GM08714 (cell line): ENCODE results near the gene PDK2.
"Not testable (repeated sequence)": the region's sequence is repeated elsewhere in the genome, so short reads cannot be mapped to it uniquely, and the experiment has no call there.

Source experiments
- H3K4me3 ChIP-seq: fragments of 200-500 bp; sonication (Bioruptor generic); 2 replicates; pipeline ENCODE4 v1.5.1; 2014; ENCODE audit warnings: mild to moderate bottlenecking, low read length, inconsistent platforms
- ZNF274 ChIP-seq: IDR thresholded peaks from 2 replicates; pipeline ENCODE4 v1.6.1; 2012; ENCODE audit warnings: mild to moderate bottlenecking, low read depth, low read length

PDK2 gene

DNA sequence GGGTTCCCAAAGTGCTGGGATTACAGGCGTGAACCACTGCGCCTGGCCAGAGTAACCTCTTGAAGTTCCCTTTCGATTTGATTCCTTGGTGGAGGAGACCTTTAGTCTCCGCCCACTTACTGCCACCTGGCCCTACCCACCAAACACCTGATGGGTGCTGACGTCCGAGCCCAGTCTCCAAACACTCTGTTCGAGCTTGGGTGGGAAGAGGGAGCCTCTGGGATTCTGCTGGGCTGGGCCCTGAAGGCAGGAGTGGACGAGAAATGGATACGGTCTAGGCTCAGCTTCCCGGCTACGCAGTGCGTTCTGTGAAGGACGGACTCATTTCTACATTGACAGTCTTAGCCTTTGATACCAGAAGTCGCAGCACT, 40.1 kb upstream of the PDK2 start:
- H3K4me3 ChIP-seq = peak overlapping the region; percentile 73
- no peak for TF ChIP-seq ZNF274

- peak within 1 kb of the TSS; percentile 73 for H3K4me3 ChIP-seq
- no peak for TF ChIP-seq ZNF274
These were observed 39.5 kb upstream of the PDK2 start, which contains the start of gene ITGA3 for GRCh38 chr17:50055426-50056216. Gene ITGA3 (plus strand): TSS chr17:50056110. CDS start chr17:50056440, 330 bp downstream.

DNA sequence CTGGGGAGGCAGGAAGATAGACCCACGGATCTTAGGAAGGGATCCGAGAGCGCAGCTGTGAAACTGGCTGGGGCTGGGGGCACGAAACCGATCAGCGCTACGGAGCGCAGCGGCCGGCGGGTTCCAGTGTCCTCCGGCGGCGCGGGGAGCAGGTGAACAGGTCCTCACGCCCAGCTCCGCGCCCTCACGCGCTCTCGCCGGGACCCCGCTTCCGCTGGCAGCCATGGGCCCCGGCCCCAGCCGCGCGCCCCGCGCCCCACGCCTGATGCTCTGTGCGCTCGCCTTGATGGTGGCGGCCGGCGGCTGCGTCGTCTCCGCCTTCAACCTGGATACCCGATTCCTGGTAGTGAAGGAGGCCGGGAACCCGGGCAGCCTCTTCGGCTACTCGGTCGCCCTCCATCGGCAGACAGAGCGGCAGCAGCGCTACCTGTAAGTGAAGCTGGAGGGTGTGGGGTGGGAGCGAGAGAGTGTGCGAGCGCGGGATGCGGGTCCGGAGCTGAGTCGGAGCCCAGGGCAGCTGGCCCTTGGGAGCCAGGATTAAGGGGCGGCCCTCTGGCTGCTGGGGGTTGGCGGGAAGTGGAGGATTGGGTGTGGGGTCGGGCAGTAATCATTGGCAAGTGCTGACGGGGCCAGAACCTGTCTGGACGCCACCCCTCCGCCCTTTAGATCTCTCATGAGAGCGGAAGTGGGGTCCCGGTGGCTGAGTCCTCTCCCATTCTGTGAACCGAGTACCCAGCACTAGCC, 38.8 kb upstream of the PDK2 start:
- no peak for TF ChIP-seq ZNF274
- peak overlapping the region; percentile 73 for H3K4me3 ChIP-seq

GRCh38 chr17:50056961-50057330, 38.2 kb upstream of the PDK2 start:
- no peak for TF ChIP-seq ZNF274
- peak overlapping the region; percentile 73; the same call in 1 of the 2 replicates for H3K4me3 ChIP-seq

DNA sequence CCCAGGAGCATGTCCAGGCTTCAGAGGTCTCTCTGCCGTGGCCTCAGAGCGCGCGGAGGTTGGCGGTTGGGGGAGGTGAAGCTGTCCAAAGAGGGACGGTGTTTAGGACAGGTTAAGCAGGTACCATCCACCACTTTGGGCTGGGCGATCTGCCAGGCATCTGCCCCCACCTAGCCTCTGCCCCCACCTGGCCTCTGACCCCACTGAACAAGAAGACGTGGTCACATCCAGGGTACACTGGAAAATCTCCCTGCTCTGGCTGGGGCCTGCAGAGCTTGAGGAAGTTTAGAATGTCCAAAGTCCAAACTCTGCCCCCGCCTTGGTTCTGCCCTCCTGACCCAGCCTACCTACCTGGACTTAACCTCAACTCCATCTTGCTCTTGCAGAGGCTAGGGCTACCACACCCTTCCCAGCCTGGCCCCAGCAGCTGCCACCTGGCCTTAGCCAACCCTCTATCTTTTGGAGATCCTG, 37.6 kb upstream of the PDK2 start:
- no peak overlapping the region for H3K4me3 ChIP-seq
- no peak for TF ChIP-seq ZNF274

DNA sequence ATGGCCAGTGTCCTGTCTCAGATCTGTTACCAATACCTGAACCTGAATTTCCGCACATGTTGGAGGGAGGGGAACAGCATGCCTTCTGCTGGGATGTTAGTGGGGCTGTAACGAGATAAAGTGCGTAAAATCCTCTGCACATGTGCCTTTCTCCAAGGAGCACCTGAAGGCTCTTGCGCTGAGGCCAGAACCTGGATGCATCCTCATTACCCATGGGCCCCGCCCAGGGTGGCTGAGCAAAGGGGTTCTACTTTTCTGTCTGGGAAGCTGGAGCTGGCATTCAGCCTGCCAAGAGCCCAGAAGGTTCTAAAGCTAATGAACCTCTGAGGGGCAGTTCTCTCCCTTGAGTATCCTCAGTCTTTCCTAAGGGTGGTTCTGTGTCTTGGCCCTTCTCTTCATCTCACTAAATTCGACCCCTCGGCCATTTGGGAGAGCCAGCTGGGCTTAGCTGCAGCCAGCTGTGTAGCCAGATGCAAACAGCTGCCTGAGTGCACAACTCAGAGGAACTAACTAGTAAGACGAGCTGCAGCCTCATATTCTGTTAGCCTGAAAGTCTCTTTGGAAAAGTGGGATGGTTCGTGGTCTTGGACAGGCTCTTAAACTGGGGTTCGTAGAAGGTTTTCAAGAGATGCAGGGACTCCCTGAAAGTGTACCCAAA, 36.7 kb upstream of the PDK2 start:
- no peak overlapping the region for H3K4me3 ChIP-seq

GRCh38 chr17:50059256-50059655, 35.9 kb upstream of the PDK2 start:
- TF ChIP-seq ZNF274 = no peak
- no peak overlapping the region for H3K4me3 ChIP-seq

More for the DNA sequence above, 36.7 kb upstream of the PDK2 start:
- no peak for TF ChIP-seq ZNF274

GRCh38 chr17:50059759-50060273, 35.3 kb upstream of the PDK2 start:
- no peak for TF ChIP-seq ZNF274
- no peak overlapping the region for H3K4me3 ChIP-seq

GRCh38 chr17:50060951-50061712, 34.0 kb upstream of the PDK2 start:
- no peak for TF ChIP-seq ZNF274
- H3K4me3 ChIP-seq = no peak overlapping the region

- not testable (repeated sequence) for H3K4me3 ChIP-seq
These were observed 33.5 kb upstream of the PDK2 start for GRCh38 chr17:50061713-50062045.

GRCh38 chr17:50062293-50063243, 32.6 kb upstream of the PDK2 start:
- no peak for TF ChIP-seq ZNF274

DNA sequence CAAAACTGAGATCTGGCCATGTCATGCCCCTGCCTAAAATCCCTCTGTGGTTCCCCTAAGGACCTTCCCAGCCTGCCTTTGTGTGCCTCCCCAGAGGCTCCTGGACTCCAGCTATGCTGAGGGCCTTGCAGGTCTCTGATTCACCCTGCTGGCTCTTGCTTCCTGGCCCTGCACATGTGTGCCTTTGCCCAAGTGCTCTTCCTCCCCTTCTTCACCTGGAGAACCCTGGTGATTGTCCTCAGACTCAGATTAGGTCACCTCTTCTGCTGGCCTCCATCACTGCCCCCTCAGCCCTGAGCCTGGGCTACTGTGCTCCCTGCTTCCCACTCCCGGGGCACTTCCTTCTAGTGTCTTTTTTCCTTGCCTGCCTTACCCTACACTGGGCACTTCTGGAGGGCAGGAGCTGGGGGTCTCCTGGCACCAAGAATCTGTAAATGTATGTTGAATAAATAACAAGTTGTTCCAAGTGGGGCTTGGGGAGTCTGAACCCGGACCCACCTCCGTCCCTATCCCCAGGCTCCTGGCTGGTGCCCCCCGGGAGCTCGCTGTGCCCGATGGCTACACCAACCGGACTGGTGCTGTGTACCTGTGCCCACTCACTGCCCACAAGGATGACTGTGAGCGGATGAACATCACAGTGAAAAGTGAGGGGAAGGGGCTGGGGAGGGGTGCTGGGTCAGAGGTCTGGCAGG, 31.4 kb upstream of the PDK2 start:
- no peak for TF ChIP-seq ZNF274
- H3K4me3 ChIP-seq = no peak overlapping the region

More at GRCh38 chr17:50062293-50063243, 32.6 kb upstream of the PDK2 start:
- no peak overlapping the region for H3K4me3 ChIP-seq
